ENCODE results near the gene RRAS2.
"Not testable (repeated sequence)": the region's sequence is repeated elsewhere in the genome, so short reads cannot be mapped to it uniquely, and the experiment has no call there.

Gene RRAS2

DNA sequence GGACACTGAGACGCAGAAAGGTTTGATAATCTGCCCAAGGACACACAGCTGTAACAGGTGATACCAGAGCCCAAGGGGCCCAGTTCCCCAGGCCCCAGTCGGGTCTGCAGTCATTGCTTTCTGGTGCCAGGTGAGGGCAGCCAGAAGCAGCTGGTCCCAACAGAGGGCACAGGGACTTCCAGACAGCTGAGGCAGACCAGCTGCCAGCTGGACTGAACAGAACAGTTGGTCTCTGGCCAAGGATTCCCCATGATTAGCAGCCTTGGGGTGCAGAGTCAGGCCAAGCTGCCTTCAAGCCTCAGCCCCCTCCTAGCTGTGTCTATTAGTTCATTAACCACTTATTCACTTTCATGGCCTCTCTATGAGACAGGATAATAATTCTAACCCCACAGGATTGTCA lies 105.6 kb downstream of the RRAS2 start:
- no peak for DNase-seq

GRCh38 chr11:14252501-14252900 lies 106.5 kb downstream of the RRAS2 start:
- DNase-seq: not testable (repeated sequence)

DNA sequence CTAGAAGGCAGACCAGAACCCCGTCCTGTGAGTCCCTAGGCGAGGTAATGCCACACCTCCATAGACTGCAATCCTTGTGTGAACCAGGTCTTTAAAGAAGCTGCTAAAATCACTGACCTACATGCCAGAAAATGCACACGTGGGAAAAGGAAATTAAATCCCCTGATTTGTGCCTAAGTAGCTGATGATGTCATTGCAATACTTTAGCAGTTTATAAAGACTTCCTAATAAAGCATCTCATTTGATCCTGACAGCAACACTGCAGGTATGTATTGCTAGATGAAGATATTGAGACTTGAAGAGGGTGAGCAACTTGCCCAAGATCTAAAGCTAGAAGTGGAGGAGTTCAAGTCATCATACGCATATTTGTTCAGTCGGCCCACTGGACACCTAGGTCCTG lies 107.2 kb downstream of the RRAS2 start:
- DNase-seq: no peak

- peak; percentile 56 for DNase-seq
Measured at GRCh38 chr11:14249121-14249963, 109.6 kb downstream of the RRAS2 start.

- DNase-seq: no peak
Measured at GRCh38 chr11:14248580-14248981, 110.4 kb downstream of the RRAS2 start.

- DNase-seq: no peak
Measured at GRCh38 chr11:14245444-14245843, 113.5 kb downstream of the RRAS2 start.

DNA sequence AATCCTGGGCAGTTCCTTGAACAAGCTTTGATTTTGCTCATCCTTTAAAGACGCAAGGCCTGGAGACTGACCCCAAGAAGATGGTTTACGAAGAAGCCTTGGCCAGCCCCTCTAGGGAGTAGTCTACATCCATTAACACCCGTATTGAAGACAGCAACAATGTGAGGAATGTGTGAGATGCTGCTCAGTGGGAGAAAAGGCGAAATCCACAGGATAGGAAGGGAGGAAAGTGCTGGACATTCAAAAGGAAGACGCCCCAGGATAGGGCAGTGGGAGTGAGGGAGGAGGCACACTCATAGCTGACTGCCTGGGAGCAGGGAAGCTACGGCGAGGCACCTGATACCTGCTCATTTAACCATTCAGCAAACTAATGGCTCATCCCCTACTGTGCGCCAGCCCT lies 114.1 kb downstream of the RRAS2 start:
- DNase-seq: no peak

- no peak for DNase-seq
Measured at GRCh38 chr11:14242733-14243132, 116.2 kb downstream of the RRAS2 start.

DNA sequence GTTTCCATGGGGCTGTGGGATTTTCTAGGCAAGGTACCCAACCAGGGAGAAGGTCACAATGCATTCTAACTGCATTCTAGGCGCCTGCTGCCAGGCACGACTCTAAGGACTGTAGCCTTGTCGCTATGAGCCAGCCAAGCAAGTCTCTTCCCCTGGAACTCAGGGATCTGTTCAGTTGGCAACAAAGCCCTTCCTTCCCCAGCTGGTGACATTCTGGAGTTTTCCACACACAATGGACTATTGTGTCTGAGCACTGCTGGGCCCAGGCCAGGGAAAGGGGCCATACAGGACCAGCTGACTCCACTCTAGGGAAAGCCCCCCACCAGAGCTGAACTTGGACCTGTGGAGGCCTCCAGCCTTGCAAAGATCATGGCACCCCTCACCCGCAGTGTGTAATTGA lies 116.8 kb downstream of the RRAS2 start:
- DNase-seq: no peak

GRCh38 chr11:14240951-14241350 lies 118.0 kb downstream of the RRAS2 start:
- DNase-seq: no peak

DNA sequence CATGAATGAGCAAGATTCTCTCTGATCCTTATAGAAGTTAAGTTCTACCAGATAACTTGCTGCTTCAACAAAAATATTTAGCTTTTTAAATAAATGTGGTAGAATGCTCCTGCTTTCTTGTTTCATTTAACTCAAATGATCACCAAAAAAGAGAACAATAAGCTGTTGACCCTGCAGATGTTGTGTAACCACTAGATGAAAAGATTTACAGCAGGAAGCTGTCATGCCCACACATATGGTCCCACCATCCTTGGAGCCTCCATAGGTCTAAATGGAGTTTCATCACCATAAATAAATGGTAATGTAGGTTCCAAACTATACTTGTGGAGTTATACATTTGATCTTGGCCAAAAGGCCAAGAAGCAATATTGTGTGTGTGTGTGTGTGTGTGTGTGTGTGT lies 118.8 kb downstream of the RRAS2 start:
- no peak for DNase-seq

- no peak for DNase-seq
Measured at GRCh38 chr11:14237444-14237961, 121.5 kb downstream of the RRAS2 start.

DNA sequence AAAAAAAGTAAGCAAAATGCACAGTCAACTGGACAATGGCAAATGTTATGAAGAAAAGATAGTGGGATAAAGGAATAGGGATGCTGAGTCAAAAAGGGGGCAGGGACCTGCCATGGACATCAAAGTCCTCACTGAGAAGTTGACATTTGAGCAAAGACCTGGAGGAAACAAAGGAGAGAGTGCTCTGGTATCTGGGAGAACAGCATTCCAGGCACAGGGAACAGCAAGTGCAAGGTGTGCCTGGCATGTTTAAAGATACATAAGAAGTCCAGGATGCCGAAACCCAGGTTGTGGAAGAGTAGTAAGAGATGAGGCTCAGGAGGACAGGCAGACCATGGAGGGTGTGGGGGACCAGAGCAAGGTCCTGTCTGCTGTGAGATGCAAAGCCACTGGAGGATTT lies 123.3 kb downstream of the RRAS2 start:
- no peak for DNase-seq

GRCh38 chr11:14234446-14234845 lies 124.5 kb downstream of the RRAS2 start:
- no peak for DNase-seq

- DNase-seq: no peak
Measured at GRCh38 chr11:14232652-14233051, 126.3 kb downstream of the RRAS2 start.

GRCh38 chr11:14230407-14230806 lies 128.6 kb downstream of the RRAS2 start:
- no peak for DNase-seq

DNA sequence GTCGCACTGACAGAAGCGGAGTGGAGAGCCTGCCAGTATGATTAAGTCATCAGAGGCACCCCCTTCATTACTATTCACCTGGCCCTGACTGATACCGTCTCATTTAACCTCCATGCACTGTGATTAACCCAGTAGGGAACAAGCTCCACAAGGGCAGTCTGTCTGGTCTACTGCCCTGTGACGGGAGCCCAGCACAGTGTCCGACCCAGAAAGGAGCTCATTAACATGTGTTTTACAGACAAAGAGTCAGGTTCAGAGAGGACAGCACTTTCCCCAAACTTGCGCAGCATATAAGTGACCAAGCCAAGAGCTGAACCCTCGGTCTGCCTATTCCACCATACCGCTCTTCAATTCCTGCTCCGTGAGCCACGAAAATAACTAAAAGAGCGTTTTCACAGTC lies 129.5 kb downstream of the RRAS2 start:
- no peak for DNase-seq

- DNase-seq: no peak
Measured at GRCh38 chr11:14228356-14228755, 130.6 kb downstream of the RRAS2 start.
